Measurements from ENCODE around the gene KCNH1.

KCNH1 gene

DNA sequence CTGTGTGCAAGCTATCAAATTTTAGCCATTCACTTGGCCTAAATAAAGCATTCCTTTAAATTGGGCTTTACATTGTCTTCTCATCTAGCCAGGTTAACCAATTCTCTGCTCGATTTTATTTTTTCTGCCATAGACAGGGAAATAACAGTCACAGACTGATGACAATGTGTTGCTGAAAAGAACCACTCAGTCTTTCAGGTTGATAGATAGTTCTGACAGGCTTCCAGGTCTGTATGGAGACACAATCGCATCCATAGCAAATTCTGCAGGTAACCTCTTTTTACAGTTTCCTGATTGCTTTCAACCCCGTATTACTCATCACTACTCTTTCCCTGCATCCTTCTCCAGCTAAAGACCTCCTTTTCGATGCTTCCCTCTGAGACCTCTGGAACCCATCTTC is 198.0 kb downstream of the KCNH1 start:
- no peak for DNase-seq (ENCODE audit: extremely low read depth in 1 of 2, low read depth in 1 of 2)

DNA sequence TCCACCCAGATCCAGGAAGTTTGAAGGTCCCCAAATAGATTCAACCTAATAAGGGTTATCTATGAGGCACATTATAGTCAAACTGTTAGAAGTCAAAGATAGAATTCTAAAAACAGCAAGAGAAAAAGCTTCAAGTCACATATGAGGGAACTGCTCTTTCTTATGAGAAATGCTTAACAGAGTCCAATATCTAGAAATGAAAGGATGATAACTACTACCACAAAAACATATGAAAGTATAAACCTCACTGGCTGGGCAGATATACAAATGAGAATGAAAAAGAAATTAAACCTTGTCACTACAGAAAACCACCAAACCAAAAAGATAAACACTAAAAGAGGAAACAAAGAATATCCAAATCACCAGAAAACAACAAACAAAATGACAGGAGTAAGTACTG is 201.8 kb downstream of the KCNH1 start:
- DNase-seq (ENCODE audit: extremely low read depth in 1 of 2, low read depth in 1 of 2) = no peak

DNA sequence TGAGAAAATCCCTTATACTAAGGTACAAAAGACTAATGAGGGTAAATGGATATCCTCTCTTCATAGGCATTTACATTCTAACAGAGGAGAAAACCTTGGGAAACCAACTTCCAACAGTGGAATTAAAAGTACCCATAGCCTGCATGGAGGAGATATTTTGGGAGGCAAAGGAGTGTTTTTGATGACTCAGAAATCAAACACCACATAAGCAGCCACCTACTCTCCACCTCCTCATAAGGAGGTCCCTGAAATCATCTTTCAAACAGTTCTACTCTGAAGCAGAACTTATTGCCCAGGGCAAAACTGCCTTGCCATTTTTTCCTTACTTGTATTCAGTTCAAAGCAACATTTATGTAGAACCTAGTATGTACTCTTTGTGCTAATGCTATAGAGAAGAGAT is 211.3 kb downstream of the KCNH1 start:
- DNase-seq (ENCODE audit: extremely low read depth in 1 of 2, low read depth in 1 of 2) = no peak

DNA sequence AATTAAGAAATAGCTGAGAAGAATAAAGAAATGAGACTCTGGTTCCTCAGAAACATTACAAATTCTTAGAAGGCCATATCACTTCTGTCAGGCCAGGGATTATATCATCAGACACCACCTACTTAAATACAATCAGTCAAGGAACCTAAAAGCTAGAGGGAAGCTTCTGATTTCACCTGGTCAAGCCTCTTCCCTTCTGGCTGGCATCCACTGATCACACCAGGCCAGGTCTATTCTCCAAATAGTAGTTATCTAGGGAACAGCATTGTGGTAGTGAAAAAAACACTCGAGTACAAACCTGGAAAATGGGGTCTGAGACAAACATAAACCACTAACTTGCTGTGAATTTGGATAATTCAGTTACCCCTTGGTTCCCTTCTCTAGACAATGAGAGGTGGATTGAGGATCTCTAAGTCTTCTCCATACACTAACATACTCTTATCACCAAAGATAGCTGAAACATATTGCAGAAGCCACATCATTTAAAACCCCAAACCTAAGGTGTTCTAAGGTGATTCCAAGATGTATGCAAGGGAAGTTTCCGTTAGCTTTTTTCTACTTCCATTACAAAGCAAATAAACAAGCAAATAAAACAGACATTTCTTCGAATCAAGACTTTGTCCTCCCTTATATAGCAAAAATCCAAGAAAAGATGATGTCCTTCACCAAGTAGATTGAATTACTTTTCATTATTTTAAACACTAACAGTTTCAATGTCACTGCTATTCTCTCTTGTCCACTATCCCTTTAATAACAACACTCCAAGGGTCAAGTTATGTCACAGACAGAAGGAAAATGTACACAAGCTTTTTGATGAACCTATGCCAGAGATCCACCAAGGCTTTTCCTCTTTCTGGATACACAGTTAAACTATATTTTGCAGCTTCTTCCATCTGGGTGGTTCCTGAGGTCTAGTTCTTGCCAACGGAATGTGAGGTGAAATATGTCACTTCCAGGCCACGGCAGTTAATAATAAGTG is 212.9 kb downstream of the KCNH1 start:
- DNase-seq (ENCODE audit: extremely low read depth in 1 of 2, low read depth in 1 of 2) = no peak

DNA sequence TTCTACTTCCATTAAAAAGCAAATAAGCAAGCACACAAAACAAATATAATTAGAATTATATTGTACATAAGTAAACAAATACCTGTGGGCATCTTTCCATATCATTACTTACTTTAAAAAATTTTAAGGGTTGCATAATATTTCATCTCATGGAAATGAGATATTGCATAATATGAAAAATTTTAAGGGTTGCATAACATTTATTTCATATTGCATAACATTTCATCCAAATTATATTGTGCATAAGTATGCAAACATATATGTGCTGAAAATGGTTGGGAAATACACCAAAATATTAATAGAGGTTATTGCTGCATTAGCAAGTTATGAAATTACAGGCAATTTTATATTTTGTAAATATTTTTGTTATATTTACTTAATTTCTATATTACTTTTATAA is 213.7 kb downstream of the KCNH1 start:
- DNase-seq (ENCODE audit: extremely low read depth in 1 of 2, low read depth in 1 of 2) = no peak

DNA sequence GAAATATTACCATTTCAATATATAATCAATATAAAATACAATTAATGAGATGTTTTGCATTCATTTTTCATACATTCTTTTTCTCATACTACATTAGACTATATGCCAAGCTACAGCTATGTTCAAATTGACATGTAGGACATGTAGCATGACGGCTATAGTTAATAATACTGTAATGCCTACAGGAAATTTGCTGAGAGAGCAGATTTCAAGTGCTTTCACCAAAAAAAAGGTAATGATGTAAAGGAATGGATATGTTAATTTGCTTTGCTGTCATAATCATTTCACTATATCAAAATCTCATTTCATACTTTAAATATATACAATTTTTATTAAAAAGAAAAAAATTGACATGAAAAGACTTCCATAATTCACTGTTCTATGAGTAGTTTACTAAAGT is 215.1 kb downstream of the KCNH1 start:
- DNase-seq (ENCODE audit: extremely low read depth in 1 of 2, low read depth in 1 of 2) = no peak

DNA sequence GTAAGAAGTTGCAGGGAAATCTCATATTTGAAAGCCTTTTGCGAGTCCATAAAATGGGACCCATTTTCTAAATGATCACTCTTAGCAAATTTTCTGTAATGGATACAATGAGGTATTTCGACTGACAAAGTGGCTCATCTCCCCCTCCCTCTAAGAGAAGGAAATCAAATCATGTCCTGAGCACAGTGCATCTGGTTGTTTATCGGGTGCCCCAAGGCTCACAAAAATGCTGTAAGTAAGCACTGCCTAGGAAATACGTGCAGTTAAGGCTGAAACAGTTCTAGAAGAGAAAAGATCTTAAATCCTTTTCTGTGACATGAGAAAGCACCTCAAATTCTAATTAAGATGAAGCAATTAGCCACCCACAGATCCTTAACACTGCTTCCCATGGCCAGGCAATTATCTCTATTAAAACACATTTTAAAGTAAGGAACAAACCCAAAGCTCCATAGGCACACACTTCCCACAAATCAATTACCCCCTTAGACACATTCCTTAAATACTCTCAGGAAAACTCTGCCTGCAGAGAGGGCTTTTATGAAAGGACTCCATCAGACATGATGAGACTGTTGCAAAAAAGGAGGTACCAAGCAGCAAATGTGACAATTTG is 216.3 kb downstream of the KCNH1 start:
- DNase-seq (ENCODE audit: extremely low read depth in 1 of 2, low read depth in 1 of 2) = no peak

DNA sequence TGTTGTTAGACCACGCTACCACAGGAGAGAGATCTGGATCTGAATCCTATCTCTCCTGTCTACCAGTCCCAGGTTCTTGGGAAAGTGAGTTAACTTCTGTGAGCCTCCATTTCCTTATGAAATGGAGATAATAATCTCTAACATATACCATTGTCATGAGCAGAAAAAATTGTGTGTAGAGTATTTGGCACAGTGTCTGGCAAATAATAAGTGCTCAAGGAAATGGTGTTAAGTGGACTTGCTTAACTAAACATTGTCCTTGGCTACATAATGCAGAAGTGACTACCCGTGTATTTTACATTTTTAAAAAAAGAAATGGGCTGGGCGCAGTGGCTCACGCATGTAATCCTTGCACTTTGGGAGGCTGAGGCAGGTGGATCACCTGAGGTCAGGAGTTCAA is 217.4 kb downstream of the KCNH1 start:
- DNase-seq (ENCODE audit: extremely low read depth in 1 of 2, low read depth in 1 of 2) = no peak

DNA sequence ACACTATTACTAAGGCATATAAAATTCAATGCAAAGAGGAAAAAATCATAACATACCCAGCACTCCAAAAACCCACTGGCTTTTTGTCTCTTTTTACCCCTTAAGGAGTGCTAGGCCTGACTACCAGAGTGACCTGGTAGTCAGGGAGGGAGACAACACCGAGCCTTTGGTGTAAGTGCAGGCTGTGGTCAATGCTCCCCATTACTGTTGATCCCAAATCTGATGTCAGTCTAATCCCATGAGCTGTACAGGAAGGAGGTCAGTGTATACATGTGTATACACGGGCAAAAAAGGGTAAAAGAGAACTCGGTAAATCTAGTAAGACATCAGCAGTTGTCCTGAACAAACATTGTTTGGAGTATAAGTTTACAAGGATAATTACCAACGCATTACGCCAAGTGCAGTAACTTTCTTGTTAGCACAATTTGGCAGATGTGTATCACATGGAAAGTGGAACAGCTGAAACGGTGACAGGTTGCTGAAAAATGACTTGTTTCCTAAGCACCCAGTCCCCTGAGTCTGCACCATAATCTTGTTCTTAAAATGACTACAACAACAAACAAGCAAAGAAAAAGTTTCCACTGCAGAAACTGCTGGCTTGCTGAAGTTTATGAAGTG is 217.9 kb downstream of the KCNH1 start:
- DNase-seq (ENCODE audit: extremely low read depth in 1 of 2, low read depth in 1 of 2) = no peak

DNA sequence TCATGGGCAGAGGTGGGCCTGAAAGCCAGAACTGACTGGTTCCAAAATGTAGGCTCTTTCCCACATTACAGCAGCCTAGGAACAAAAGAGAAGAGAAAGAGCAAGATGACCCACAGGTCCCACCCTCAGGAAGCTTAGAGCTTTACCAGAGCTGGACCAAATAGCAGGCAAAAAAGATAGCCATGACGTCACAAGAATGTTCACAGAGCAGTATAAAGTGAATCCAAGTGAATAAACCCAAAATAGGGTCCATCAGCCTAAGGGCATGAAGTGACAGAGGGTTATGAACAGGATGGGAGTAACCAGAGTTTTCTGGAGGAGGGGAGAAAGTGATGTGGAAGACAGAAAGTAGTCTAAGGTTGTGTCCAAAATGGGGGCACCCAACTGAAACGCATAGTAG is 221.2 kb downstream of the KCNH1 start:
- no peak for DNase-seq (ENCODE audit: extremely low read depth in 1 of 2, low read depth in 1 of 2)

DNA sequence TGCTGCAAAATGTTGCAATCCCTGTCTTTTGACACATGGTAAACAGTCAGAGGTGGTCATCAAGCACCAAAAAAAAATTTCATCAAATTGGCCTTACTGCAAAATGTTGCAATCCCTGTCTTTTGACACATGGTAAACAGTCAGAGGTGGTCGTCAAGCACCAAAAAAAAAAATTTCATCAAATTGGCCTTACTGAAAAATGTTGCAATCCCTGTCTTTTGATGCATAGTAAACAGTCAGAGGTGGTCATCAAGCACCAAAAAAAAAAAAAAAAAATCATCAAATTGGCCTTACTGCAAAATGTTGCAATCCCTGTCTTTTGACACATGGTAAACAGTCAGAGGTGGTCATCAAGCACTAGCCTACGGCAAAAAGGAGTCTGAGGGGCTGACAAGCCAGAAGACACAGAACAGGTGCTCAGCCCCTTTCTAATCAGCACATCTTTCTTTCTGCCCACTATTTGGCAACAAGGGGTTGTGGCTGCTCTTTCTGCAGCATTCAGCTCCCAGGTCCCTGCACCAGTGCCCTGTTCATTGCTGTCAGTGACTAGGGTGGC is 223.8 kb downstream of the KCNH1 start:
- no peak for DNase-seq (ENCODE audit: extremely low read depth in 1 of 2, low read depth in 1 of 2)

DNA sequence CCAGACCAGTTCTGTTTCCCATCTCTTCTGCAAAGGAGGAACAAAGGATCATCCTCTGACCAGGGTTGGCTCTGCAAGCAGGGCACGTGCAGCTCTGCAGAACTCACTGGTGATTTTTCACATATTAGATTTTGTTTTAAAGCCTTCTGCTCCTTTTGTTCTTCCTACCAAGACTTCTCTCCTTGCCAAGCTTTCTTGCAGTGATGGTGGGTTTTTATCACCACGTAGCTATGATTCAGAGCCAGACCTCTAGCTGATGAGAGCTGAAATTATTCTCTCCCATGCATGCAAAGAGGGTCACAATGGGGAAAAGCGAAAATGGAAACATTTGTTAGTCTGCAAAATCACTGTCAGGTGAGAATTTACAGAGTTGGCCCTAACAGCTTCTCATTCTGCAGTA is 225.2 kb downstream of the KCNH1 start:
- no peak for DNase-seq (ENCODE audit: extremely low read depth in 1 of 2, low read depth in 1 of 2)

DNA sequence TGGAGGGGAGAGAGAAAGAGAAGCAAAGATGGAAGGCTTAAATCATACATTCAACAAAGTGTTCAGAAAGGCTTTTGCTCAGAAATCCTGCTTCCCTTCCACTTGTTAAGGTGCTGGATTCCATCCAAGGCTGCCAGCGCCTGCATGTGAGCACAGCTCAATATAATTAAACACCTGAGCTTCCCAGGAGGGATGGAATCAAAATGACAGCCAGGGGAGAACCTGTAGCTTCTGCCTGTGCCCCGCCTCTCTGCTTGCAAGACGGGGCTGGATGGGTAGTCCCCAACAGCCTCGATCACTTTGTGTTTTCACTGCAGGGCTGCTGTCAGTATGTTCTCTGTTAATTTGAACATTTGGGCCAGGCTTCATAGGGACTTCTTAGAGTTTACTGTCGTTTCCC is 225.7 kb downstream of the KCNH1 start:
- no peak for DNase-seq (ENCODE audit: extremely low read depth in 1 of 2, low read depth in 1 of 2)

DNA sequence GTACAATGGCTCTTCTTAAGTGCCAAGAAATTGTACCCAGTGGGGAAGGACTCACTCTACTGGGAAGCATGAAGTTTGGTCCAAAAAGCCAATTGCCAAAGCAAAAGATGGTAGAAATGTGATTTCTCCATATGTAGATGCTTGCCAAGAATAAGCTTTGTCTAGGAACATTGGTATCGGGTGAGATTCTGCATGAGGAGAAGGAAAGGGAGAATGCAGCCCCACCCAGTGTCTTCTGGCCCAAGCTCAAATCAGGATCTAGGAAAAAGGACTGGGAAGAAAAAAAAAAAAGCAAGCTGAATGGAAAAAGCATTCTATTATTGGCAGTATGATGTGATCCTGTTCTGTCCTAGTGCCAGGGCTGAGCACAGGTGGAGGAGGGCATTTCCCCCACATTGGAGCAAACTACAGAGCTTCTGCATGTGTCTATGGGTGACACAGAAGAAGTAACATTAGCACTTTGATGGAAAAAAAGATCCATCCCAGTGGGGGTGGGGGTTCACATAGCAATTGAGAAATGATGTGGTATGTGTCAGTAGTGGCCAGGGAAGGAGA is 226.6 kb downstream of the KCNH1 start:
- DNase-seq (ENCODE audit: extremely low read depth in 1 of 2, low read depth in 1 of 2) = no peak

DNA sequence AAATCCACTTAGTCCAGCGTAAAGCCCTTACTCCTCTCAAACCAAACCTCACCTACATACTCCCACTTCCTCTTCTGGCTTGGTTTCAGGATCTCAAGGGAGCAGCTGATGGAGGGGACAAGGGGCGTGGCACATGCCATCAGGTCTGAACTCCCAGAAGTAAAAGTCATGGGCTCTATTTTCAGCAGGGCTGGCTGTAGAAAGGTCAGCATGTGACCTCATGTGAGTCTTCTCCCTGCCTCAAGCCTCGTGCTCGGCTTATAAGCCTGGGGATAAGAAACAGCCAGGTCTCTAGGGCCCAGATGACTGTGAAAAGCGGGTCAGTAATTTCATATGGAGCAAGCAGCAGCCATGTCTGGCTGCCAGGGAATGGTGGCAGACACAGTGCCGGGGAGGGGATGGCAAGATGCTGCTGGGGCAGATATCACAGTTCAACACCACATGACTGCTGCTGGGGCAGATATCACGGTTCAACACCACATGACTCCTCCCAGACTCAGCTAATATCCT is 227.9 kb downstream of the KCNH1 start:
- no peak for DNase-seq (ENCODE audit: extremely low read depth in 1 of 2, low read depth in 1 of 2)

DNA sequence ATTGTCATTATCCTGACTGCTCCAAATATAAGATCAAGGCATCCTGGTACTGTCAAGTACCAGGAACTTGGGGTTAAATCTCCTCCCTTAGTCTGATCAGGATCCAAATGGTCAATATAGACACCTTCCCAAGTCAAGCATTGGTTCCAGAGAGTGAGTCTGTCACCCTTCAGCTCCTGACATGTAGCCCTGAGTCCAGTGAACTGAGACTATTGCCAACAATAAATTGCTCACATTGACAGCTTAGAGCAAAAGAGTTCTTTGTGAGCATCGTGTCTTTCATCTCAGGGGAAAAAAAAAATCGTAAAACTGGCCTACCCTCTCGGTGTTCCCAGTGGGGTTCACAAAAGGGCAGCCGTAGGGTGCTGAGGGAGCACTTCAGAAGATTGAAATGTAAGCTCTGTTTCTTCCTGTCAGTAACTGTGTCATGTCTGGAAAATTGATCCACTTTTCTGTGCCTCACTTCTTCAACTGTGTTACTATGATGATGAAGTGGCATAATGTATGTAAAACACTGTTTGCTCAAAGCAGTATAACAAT is 228.5 kb downstream of the KCNH1 start:
- no peak for DNase-seq (ENCODE audit: extremely low read depth in 1 of 2, low read depth in 1 of 2)

DNA sequence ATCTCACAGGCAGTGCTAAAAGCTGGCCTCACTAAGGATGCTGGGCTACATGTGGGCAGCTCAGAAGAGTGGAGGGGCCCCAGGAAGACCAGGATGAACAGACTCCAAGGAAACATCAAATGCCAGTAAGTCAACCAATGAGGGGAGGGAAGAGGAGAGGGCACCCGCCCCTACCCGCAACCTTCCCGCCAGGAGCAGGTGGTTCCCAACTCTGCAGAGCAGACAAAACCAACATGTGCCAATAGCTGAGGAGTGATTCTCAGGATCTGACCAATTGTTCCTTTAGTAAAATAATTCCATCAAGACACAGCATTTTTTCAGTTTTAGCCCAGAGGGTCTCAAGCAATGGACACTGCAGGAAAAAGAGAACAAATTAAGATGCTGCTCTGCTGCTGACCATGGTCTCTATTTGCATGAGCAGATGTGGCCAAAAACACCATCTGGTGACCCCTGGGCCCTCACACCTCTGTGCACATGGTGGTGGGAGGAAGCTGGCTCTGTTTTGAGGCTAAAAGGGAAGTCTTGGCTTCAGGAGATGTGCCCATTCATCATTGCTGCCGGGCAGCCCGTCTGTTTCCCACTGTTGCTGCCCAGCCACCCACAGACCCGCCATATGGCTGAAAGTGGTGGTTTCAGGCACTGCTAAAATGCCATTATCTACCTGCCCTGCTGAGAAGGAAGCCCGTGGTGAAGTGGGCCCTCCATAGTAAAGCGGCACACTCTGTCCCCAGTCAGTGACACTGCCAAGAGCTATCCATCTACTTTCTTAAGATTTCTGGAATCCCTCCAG is 231.8 kb downstream of the KCNH1 start:
- DNase-seq (ENCODE audit: extremely low read depth in 1 of 2, low read depth in 1 of 2) = no peak

DNA sequence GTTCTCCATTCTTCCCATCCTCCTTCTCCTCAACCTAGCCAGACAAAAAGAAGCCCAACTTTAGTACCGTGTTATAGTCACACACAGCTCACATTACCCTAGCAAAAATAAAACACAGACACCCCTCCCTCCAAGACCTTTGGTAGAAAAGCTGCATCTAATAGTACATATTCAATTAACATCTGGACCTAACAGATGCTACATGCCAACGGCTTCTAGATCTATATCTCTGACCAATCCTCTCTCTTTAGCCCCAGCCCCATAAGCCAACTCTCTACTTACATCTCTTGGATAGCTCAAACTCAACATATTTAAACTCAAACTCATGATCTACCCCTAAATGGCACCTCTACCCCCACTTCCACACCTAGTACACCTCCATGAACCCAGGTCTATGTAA is 233.1 kb downstream of the KCNH1 start:
- no peak for DNase-seq (ENCODE audit: extremely low read depth in 1 of 2, low read depth in 1 of 2)

DNA sequence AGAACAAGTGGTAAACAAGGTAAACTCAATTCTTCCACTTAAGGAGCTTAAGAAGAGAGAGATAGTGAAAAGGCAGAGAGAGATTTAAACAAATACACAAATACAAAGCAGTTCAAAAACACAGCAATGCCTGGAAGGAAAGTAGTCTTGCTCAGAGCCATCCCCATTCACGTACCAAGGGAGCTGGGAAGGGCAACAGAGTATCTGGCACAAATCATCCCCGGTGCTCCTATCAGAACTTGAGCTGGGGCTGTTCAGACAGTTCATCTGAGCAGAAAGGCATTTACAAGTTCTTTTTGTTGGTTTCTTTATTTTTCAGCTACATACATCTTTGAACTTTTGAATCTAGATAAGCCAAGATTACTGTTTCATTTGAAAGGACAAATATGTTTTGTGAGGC is 233.9 kb downstream of the KCNH1 start:
- DNase-seq (ENCODE audit: extremely low read depth in 1 of 2, low read depth in 1 of 2) = no peak

DNA sequence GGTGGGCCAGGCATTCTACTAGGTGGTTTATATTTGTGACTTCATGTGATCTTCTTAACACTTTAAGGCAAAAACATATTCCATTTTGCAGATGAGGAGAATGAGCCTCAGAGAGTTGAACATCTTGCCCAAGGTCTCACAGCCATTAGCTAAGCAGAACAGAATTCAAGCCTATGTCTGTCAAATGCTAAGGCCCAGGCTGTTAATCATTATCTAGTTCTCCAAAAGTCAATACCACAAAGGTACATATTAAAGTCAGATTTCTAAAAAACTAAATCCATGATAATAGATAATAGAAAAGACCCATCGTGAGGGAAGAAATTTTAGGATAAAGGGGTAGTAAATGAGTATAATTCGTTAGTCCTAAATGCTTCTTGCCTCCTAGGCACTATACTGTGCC is 234.3 kb downstream of the KCNH1 start:
- no peak for DNase-seq (ENCODE audit: extremely low read depth in 1 of 2, low read depth in 1 of 2)
